WI38 (cell line): ENCODE data around the gene PFDN5.
"Not testable (repeated sequence)": the region's sequence is repeated elsewhere in the genome, so short reads cannot be mapped to it uniquely, and the experiment has no call there.

Experiments used
- H3K4me3 ChIP-seq: 2 replicates; pipeline ENCODE4 v1.5.1; 2011; ENCODE audit warnings: low read depth, mild to moderate bottlenecking, control low read depth, low read length
- TF ChIP-seq, protein P1 (sequence below): IDR thresholded peaks from 2 replicates; pipeline ENCODE4 v1.5.1; 2012; ENCODE audit warnings: low read depth, mild to moderate bottlenecking, control low read depth, low read length

Gene PFDN5

DNA sequence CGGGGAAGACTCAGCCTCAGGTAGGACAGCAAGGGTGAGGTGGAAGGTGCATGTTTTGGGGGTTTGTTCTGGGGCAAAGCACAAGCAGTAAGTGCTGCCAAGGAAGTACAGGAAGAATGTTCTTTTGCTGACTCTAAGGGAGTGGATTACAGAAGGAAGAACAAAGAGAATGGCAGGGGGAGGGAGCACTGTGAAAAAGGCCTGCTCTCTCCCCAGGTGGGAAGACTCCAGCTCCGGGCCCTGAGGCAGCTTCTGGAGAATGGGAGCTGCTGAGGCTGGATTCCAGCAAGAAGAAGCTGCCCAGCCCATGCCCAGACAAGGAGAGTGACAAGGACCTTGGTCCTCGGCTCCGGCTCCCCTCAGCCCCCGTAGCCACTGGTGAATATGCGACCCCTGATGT is 7.0 kb upstream of the PFDN5 start:
- no peak overlapping the region for H3K4me3 ChIP-seq
- TF ChIP-seq, protein P1, sequence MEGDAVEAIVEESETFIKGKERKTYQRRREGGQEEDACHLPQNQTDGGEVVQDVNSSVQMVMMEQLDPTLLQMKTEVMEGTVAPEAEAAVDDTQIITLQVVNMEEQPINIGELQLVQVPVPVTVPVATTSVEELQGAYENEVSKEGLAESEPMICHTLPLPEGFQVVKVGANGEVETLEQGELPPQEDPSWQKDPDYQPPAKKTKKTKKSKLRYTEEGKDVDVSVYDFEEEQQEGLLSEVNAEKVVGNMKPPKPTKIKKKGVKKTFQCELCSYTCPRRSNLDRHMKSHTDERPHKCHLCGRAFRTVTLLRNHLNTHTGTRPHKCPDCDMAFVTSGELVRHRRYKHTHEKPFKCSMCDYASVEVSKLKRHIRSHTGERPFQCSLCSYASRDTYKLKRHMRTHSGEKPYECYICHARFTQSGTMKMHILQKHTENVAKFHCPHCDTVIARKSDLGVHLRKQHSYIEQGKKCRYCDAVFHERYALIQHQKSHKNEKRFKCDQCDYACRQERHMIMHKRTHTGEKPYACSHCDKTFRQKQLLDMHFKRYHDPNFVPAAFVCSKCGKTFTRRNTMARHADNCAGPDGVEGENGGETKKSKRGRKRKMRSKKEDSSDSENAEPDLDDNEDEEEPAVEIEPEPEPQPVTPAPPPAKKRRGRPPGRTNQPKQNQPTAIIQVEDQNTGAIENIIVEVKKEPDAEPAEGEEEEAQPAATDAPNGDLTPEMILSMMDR, result no peak

DNA sequence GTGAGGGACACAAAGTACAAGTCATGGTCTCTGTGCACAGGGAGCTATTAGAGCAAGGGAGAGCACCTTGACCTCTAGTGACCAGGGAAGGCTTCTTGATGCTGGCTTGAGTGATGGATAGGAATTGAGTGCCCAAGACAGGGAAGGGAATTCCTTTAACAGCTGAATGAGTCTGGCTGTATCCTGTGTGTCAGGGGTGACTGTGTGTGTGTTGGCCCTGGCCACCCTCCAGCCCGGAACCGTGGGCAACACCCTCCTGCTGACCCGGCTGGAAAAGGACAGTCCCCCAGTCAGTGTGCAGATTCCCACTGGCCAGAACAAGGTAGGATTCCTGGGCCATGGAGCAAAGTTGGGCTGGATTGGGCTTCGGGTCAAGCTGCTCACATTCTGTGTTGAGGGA is 5.5 kb upstream of the PFDN5 start:
- TF ChIP-seq, protein P1, result no peak
- H3K4me3 ChIP-seq, result no peak overlapping the region

DNA sequence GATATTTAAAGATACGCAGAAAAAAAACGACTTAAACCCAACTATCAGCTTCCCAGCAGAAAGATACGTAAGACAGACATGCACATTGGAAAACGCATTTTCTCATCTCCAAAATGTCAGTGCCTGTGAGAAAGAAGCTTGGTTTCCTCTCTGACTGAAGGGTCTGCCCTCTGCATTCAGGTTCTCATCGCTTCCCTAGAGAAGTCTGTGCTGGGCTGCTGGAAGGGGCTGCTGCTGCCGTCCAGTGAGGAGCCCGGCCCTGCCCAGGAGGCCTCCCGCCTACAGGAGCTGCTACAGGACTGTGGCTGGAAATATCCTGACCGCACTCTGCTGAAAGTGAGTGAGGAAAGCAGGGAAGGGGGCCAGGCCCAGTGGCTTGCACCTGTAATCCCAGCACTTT is 4.7 kb upstream of the PFDN5 start:
- TF ChIP-seq, protein P1, result no peak
- no peak overlapping the region for H3K4me3 ChIP-seq

DNA sequence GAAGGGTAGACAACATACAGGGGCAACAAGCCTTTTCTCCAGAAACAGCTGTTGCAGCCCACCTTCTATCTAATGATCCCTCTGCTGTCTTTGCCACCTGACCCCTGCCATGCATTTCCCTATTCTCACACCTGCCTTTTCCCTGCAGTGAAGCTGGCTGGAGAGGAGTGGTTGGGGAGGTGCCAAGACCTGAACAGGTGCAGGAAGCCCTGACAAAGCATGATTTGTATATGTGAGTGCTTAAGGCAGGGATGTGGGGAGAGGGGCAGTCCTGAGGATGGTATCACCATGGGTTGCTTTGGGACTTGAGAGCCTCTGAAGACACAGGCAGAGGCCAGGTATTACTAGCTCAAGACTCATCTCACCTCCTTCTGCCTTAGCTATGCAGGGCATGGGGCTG is 2.9 kb upstream of the PFDN5 start:
- TF ChIP-seq, protein P1, result no peak
- no peak overlapping the region for H3K4me3 ChIP-seq

- TF ChIP-seq, protein P1, result no peak
- H3K4me3 ChIP-seq, result peak overlapping the region; percentile 77
These were observed 513 bp downstream of the PFDN5 start for GRCh38 chr12:53295891-53296219.

- not testable (repeated sequence) for H3K4me3 ChIP-seq
These were observed 1.8 kb downstream of the PFDN5 start for GRCh38 chr12:53297106-53297505.

DNA sequence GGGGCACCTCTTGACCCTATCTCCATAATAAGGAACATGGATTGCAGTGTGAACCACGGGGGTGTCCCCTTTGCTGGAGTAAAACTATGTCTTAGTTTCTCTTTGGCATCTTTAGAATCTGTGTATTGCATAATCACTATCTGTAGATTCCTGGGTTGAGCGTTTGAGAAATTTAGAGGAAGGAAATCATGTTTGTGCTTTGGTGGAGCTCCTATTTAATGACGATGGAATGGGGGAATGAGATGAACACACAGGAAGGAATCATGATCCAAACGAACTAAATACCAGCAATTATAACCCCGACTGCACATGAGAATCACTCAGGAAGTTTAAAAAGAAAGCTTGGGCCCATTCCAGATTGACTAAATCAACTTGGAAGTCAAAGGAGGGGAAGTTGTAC is 2.8 kb downstream of the PFDN5 start:
- TF ChIP-seq, protein P1, result no peak
- H3K4me3 ChIP-seq, result peak overlapping the region; percentile 39; the same call in 1 of the 2 replicates

DNA sequence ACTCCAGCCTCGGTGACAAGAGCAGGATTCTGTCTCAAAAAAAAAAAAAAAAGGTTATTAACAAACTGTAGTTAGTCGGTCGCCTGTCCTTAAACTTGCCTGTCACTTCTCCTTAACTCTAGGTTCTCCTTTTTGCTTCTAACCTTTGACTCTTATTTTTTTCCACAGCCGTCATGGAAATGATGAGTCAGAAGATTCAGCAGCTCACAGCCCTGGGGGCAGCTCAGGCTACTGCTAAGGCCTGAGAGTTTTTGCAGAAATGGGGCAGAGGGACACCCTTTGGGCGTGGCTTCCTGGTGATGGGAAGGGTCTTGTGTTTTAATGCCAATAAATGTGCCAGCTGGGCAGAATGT is 3.7 kb downstream of the PFDN5 start:
- TF ChIP-seq, protein P1, result no peak
- H3K4me3 ChIP-seq, result peak overlapping the region; percentile 82
